SHP77 treated with DMSO at 0.1 percent for 48 hours (cell line): Measurements from ENCODE around the gene SPECC1L.

ENCODE experiments used
- DNase-seq: peaks from one replicate; lab custom pipeline; 2025; lab: John Stamatoyannopoulos, UW

The SPECC1L gene

DNA sequence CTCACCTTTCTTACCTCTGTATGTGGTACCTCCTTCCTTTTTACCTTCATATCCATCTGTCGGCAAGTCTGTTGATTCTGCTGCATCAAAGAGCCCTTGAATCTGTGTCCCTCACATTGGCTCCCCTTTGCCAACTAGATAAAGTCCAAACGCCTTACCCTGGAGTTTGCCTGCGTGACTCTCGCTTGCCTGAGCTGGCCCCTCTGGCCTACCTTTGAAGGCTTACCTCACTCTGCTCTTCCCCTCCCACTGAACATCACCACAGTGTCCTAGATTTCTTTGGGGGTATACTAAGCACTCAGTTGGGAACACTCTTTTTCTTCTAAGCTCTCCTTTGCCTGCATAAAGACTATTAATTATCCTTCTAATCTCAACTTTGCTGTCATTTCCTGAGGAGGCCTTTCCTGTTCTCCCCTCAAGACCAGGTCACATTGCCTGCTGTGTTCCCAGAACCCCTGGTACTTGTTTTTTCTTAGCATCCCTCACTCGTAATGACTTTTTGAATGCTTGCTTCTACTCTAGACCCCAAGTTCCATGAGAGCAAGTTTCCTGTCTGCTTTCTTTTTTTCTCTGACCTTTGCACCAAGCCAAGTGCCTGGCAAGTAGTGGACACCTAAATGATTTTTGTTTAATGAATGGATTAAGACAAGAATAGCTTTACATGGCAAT is 89.0 kb downstream of the SPECC1L start:
- no peak for DNase-seq

- no peak for DNase-seq
Observed at GRCh38 chr22:24361976-24362646, 91.5 kb downstream of the SPECC1L start.

GRCh38 chr22:24363243-24363642 is 92.6 kb downstream of the SPECC1L start:
- no peak for DNase-seq

- no peak for DNase-seq
Observed at GRCh38 chr22:24366701-24367100, 96.1 kb downstream of the SPECC1L start.

GRCh38 chr22:24367841-24368240 is 97.2 kb downstream of the SPECC1L start:
- DNase-seq: no peak

GRCh38 chr22:24370401-24370800 is 99.8 kb downstream of the SPECC1L start:
- DNase-seq: no peak

GRCh38 chr22:24376002-24376401 is 105.4 kb downstream of the SPECC1L start:
- no peak for DNase-seq

DNA sequence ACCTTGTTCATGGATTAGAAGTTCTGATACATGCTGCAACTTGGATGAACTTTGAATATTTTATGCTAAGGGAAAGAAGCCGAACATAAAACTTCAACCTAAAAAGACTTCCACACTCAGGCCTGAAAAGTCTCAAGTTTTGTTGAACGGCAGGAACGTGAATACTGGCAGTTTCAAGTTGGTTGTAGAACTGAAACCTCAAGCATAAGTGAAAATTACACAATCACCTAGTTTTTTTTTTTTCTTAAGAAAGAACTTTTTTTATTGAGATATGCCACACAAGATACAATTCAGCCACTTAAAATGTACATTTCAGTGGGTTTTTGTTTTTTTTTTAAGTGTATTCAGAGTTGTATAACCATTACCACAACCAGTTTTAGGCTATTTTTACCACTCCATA is 106.0 kb downstream of the SPECC1L start:
- no peak for DNase-seq

DNA sequence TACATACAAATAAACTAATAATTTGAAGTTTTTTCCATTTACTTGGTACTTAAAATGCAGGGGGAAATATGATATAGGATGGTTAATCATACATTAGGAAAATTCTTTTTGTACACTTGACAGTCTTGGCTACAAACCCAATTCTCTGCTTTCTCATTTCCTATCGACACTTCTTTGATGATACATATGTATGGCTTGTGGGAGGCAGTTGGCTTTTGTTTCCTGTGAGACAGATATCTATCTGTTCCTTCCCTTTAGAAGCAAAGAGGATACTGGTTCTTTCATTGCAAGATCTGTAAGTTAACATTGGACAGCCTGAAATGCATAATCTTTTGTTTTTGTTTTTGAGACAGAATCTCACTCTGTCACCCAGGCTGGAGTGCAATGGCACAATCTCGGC is 108.9 kb downstream of the SPECC1L start:
- no peak for DNase-seq

DNA sequence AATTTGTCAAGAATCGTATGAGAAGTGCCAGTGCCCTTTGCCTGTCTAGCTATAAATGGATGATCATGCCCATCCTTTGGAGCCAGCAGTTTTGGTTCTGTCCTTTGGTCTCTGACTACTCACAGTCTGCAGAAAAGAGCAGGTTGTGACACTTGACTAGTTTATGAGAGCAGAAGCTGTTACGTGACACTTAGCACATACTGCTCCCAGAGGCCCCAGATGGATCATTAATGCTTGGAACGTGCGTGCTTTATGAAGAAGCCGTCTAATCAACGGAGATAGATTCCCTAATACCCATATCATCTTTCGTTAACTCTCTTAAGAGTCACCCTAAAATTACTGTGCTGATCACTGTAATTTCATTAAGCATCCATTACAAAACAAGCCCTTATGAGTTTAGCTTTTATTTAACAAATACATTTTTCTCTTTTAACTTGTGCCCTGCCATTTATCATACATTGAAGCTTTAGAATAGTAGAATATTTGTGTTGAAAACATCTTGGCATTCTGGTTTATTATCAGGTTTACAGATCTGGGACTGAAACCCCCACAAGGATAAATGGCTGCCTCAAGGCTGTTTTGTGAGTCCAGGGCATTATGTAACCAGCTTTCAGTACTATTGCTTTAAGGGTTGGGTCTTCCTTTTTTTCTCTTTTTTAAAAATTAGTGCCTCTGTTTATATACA is 109.7 kb downstream of the SPECC1L start:
- DNase-seq: no peak

GRCh38 chr22:24380905-24381230 is 110.2 kb downstream of the SPECC1L start:
- DNase-seq: no peak

DNA sequence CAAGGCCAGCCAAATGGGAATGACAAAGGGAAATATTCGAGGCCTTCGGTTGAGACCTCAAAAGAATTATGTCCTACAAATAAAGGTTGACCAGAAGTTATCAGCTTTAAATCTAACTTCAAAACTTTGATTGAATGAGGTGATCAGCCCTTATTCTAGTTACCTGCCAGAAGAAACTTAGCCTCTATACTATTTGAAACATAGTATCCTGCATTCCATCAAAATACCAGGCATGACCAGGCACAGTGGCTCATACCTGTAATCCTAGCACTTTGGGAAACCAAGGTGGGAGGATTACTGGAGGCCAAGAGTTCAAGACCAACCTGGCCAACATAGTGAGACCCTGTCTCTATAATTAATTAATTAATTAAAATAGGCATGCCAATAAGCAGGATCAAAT is 112.4 kb downstream of the SPECC1L start:
- DNase-seq: no peak

GRCh38 chr22:24384131-24384530 is 113.5 kb downstream of the SPECC1L start:
- DNase-seq: no peak

- DNase-seq: no peak
Observed at GRCh38 chr22:24386937-24387471, 116.4 kb downstream of the SPECC1L start.

DNA sequence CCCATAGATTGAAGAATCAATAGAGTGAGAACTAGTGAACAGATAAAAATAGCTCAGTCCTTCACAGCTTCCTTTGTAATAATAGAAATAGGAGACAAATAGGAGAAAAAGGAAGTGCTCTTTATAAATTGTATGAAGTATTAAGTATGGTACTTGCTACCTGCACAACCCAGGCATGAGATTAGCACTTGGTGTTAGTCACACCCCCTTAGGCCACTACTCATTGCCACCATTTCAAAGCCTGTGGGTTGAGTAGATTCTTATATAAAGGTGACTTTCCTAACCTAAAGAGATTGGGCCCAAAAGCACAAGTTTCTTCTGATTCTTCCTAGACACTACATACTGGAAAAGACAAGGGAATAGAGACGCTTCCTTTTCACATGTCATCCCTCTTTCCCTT is 119.0 kb downstream of the SPECC1L start:
- DNase-seq: no peak

DNA sequence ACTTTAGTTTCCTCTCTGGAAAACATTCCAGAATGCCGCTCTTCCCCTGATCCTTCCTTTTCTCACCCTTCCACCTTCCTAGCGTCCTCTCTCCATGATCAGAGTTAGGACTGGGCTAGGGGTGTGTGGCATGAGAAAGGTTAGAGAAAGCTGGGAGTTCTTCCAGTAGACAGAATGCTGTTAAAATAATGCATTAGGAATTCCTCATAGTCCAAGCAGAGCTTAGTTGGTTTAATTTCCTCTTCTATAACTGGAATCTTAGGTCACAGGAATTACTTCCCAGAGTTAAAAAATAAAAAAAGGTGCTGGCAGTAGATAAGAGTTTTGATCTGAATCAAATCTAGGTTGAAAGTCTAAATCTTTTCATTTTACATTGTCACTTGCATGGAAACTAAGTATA is 119.5 kb downstream of the SPECC1L start:
- DNase-seq: no peak

GRCh38 chr22:24390576-24390975 is 119.9 kb downstream of the SPECC1L start:
- no peak for DNase-seq

DNA sequence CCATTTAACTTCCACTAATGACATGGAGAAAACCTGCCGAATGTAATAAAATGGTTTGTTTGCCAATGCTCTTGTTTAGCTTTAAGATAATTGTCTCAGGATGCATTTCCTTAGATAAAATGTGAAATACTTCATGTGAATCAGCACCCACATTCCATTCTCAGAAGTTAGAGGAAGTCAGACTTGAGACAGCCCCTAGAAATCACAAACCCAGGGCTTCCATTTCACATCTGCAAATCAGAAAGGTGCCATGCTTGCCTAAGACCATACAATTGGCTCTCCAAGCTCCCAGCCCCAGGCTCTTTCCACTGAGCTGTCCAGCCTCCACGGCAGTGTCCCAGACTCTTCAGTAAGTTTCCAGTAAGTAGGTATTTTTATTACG is 121.2 kb downstream of the SPECC1L start:
- no peak for DNase-seq

- no peak for DNase-seq
Observed at GRCh38 chr22:24392218-24392931, 121.7 kb downstream of the SPECC1L start.

DNA sequence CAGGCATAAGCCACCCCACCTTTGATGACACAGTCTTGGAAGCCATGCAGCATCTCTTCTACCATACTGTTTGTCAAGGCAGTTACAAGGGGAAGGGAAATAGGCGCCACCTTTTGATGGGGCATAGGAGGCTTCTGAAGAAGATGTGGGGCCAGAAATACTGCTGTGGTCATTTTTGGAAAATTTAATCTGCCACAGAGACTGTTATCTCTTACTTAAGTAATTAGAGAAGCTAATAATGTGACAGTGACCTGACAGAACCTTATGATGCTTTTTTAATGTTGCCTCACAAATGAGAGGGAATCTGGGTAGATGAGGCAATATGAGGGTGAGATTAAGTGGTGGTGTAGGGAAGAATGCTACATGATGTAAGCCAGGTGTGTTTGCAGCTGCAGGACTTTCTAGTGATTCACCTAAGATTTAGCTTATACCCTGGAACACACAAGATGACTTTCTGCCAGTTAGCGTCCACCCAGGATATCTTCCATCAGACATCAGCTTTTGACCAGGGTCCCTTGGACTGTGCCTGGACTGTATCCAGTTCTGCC is 122.5 kb downstream of the SPECC1L start:
- DNase-seq: no peak

DNA sequence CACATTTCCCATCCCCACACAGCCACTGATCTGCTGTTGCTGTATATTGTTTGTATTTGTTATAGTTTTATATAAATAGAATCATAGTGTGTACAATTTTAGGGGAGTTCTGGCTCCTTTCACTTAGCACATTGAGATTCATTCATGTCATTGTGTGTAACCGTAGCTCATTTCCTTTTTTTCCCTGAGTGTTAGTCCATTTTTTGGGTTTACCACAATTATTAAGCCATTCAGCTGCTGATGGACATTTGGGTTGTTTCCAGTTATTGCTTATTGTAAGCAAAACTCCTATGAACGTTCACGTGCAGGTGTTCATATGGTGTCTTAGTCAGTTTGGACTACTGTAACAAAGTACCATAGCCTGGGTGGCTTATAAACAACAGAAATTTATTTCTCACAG is 123.2 kb downstream of the SPECC1L start:
- no peak for DNase-seq

DNA sequence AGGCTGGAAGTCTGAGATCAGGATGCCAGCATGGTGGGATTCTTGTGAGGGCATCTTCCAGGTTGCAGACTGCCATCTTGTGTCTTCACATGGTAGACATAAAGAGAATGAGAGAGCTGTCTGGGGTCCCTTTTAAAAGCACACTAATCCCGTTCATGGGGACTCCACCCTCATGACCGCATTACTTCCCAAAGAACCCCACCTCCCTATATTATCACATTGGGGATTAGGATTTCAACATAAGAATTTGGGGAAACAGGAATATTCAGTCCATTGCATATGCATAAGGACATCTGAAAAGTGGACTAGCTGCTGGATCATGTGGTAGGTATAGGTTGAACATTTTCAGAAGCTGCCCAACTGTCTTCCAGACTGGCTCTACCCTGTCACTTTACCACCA is 123.6 kb downstream of the SPECC1L start:
- no peak for DNase-seq
